K562 (cell line): ENCODE data around the gene KANK4. TPM values are rescaled to one million over a fixed set of nuclear protein-coding genes. Genes with fewer than 3 reads are reported as not detected.

Experiments used
- ATAC-seq: fragments of 200-7000 bp; cut with Tn5 transposase; 3 replicates; pipeline ENCODE4 v1.9.1; 2020; ENCODE audit warnings: moderate library complexity
- BruUV-seq: library from RNA; stranded (reverse); fragments of 400-500 nt; replicated peaks from 2 replicates; lab custom pipeline; 2021; lab: Mats Ljungman, UMichigan
- CTCF ChIA-PET: fragments of 300-600 bp; formaldehyde crosslinking; extraction: SDS; loops from one replicate; lab custom pipeline; 2021; ENCODE audit warnings: low intra/inter-chr PET ratio; lab: Yijun Ruan, JAX
- POLR2A ChIA-PET: fragments of 300-600, 350-650 bp; sonication (Branson Sonifier 250); formaldehyde crosslinking; extraction: SDS; loops from one replicate; lab custom pipeline; 2021; ENCODE audit warnings: antibody characterized with exemption, inconsistent platforms; lab: Yijun Ruan, JAX
- DNase-seq, 4 experiments: peaks; one replicate each; pipeline versions ENCODE4 v3.0.0 to v3.0.0-alpha.2; 2011 to 2018; ENCODE audit warnings: low spot score in 3 of 4, mixed read lengths in 3 of 4; ENCODE audit errors: extremely low read depth in 1 of 4
- FAIRE-seq: peaks from 2 replicates; lab custom pipeline; 2011; peaks lifted over from hg19 to GRCh38; lab: Jason Lieb, UNC
- H2AFZ ChIP-seq: 2 replicates; pipeline ENCODE4 v1.6.0; 2011; ENCODE audit warnings: low read depth, low read length, control low read depth, inconsistent platforms
- H3K27ac ChIP-seq: fragments of 200-600 bp; 3 replicates; pipeline ENCODE4 v1.8.0; 2011; ENCODE audit warnings: low read depth, mild to moderate bottlenecking, control low read depth, inconsistent platforms, low read length, moderate library complexity, mixed read lengths; ENCODE audit errors: extremely low read depth
- H3K27me3 ChIP-seq, 2 experiments: fragments of 300-600 bp in 1 of 2; 2 replicates in 1 of 2; 3 replicates in 1 of 2; pipeline versions ENCODE4 v1.6.0 to v1.8.0; 2011; ENCODE audit warnings: inconsistent platforms in 2 of 2, low read length in 2 of 2, mild to moderate bottlenecking in 1 of 2, mixed read lengths in 1 of 2, moderate library complexity in 1 of 2; ENCODE audit not compliant: control insufficient read depth in 2 of 2, insufficient read depth in 2 of 2
- H3K36me3 ChIP-seq: fragments of 300-600 bp; 3 replicates; pipeline ENCODE4 v1.8.0; 2011; ENCODE audit warnings: mild to moderate bottlenecking, low read length, inconsistent platforms; ENCODE audit not compliant: control insufficient read depth, insufficient read depth
- H3K4me1 ChIP-seq, 2 experiments: fragments of 200-600 bp in 1 of 2; replicated peaks in 1 of 2; 2 replicates in 1 of 2; 3 replicates in 1 of 2; pipeline versions ENCODE4 v1.5.1 to v1.8.0; 2011; ENCODE audit warnings: inconsistent platforms in 2 of 2, low read length in 2 of 2, mild to moderate bottlenecking in 1 of 2, mixed read lengths in 1 of 2, moderate library complexity in 1 of 2; ENCODE audit not compliant: control insufficient read depth in 2 of 2, insufficient read depth in 2 of 2
- H3K4me2 ChIP-seq: 2 replicates; pipeline ENCODE4 v1.6.1; 2011; ENCODE audit warnings: low read length, control low read depth, inconsistent platforms, mixed read lengths; ENCODE audit not compliant: insufficient read depth
- H3K4me3 ChIP-seq: fragments of 200-600 bp; sonication (generic), shearing (Covaris generic); 2 replicates; pipeline ENCODE4 v1.5.1; 2016; ENCODE audit warnings: control low read depth, inconsistent platforms
- H3K79me2 ChIP-seq: fragments of 200-600 bp; 3 replicates; pipeline ENCODE4 v1.8.0; 2011; ENCODE audit warnings: low read length, inconsistent platforms; ENCODE audit not compliant: control insufficient read depth, insufficient read depth
- H3K9ac ChIP-seq, 2 experiments: 2 replicates each; pipeline versions ENCODE4 v1.6.0 to v1.6.1; 2011; ENCODE audit warnings: low read depth in 2 of 2, low read length in 2 of 2, control low read depth in 1 of 2, inconsistent platforms in 1 of 2, mild to moderate bottlenecking in 1 of 2, mixed read lengths in 1 of 2; ENCODE audit not compliant: insufficient read depth in 1 of 2
- H3K9me1 ChIP-seq: one replicate; pipeline ENCODE4 v1.6.0; 2011; ENCODE audit warnings: inconsistent platforms, mild to moderate bottlenecking, low read length, moderate library complexity; ENCODE audit not compliant: control insufficient read depth, insufficient read depth
- H3K9me3 ChIP-seq: replicated peaks from 2 replicates; pipeline ENCODE4 v1.5.1; 2011; ENCODE audit warnings: low read depth, low read length, inconsistent platforms; ENCODE audit not compliant: control insufficient read depth, insufficient read depth
- H4K20me1 ChIP-seq: replicated peaks from 2 replicates; pipeline ENCODE4 v1.6.1; 2011; ENCODE audit warnings: low read length, inconsistent platforms, mixed read lengths; ENCODE audit not compliant: control insufficient read depth, insufficient read depth
- CBX1 ChIP-seq: sonication (generic); IDR thresholded peaks from 2 replicates; pipeline ENCODE4 v1.6.1; 2016; ENCODE audit warnings: antibody characterized with exemption, low read depth, mild to moderate bottlenecking
- CHD2 ChIP-seq: IDR thresholded peaks from 2 replicates; pipeline ENCODE4 v1.6.1; 2011; ENCODE audit warnings: low read depth, low read length
- E2F3 ChIP-seq: fragments of 250-450 bp; sonication (Bioruptor Pico); IDR thresholded peaks from 2 replicates; pipeline ENCODE4 v1.4.0; 2020; ENCODE audit warnings: mild to moderate bottlenecking
- PHF20 ChIP-seq: fragments of 450-650 bp; IDR thresholded peaks from 2 replicates; pipeline ENCODE4 v1.6.1; 2018; ENCODE audit not compliant: partially characterized antibody
- POLR2AphosphoS5 ChIP-seq: IDR thresholded peaks from 2 replicates; pipeline ENCODE4 v1.6.1; 2011; ENCODE audit warnings: mild to moderate bottlenecking, low read depth, low read length, moderate library complexity; ENCODE audit not compliant: control insufficient read depth, insufficient read depth
- PPARD ChIP-seq: fragments of 250-450 bp; sonication (Bioruptor Pico); IDR thresholded peaks from 2 replicates; pipeline ENCODE4 v1.8.0; 2022; ENCODE audit warnings: inconsistent platforms, mild to moderate bottlenecking, moderate library complexity
- RBM25 ChIP-seq: fragments of 200-400 bp; formaldehyde crosslinking; IDR thresholded peaks from 2 replicates; pipeline ENCODE4 v1.6.1; 2018; ENCODE audit warnings: low read length, low read depth, moderate library complexity; ENCODE audit not compliant: severe bottlenecking
- SMAD4 ChIP-seq: fragments of 250-450 bp; sonication (Bioruptor Pico); conservative IDR thresholded peaks from 2 replicates; pipeline ENCODE4 v1.8.0; 2021; ENCODE audit warnings: inconsistent platforms, mild to moderate bottlenecking, moderate library complexity
- ZNF445 ChIP-seq: fragments of 250-450 bp; sonication (Bioruptor Pico); IDR thresholded peaks from 2 replicates; pipeline ENCODE4 v1.4.0; 2020; ENCODE audit warnings: low read depth, mild to moderate bottlenecking, moderate library complexity
- ZNF561 ChIP-seq: fragments of 450-650 bp; formaldehyde crosslinking; conservative IDR thresholded peaks from 2 replicates; pipeline ENCODE4 v1.4.0; 2020; ENCODE audit warnings: mild to moderate bottlenecking, moderate library complexity
- ZNF644 ChIP-seq: fragments of 200-800 bp; sonication (Bioruptor generic); IDR thresholded peaks from 2 replicates; pipeline ENCODE4 v1.6.1; 2016; ENCODE audit warnings: low read depth, missing genetic modification characterization, missing compliant biosample characterization
- WGBS: fragments of 100-300 bp; shearing (Covaris generic); methylation state at CpG from one replicate; pipeline ENCODE4 v1.1.6; 2016; ENCODE audit warnings: low coverage, mixed read lengths; ENCODE audit not compliant: insufficient coverage; ENCODE audit errors: missing lambda C conversion rate; 5-methylcytosine and 5-hydroxymethylcytosine counted together
- in situ Hi-C: fragments of 300-500 bp; cut with MboI; formaldehyde crosslinking; loops from 4 replicates; pipeline ENCODE4 v1.15.0; 2018; ENCODE audit warnings: inconsistent platforms, mixed read lengths
- intact Hi-C: fragments of 100-400 bp; cut with micrococcal nuclease; formaldehyde crosslinking; loops from 2 replicates; pipeline ENCODE4 v1.14.2; 2022
- polyA plus RNA-seq, 8 experiments: library from polyadenylated mRNA; depleted of rRNA in 4 of 8; stranded (reverse) in 5 of 8; unstranded in 3 of 8; fragments of >200 nt; fragmentation: Nextera tagmentation in 2 of 8; fragmentation: Illumina TruSeq in 1 of 8; extraction: Ambion mirVana in 2 of 8; extraction: Trizol in 1 of 8; gene quantifications; 2 replicates each; pipeline versions ENCODE4 v1.2.1 to v1.2.3, GENCODE V29; 2011 to 2014; ENCODE audit warnings: inconsistent platforms in 1 of 8, missing spikeins in 1 of 8
- total RNA-seq, 7 experiments: library from RNA; depleted of rRNA in 6 of 7; stranded (reverse); fragments of >200 nt in 6 of 7; fragmentation: Illumina TruSeq in 2 of 7; extraction: Trizol in 2 of 7; gene quantifications; 2 replicates each; pipeline versions ENCODE4 v1.2.1 to v1.2.3, GENCODE V29; 2011 to 2021; ENCODE audit warnings: low replicate concordance in 1 of 7
- TF ChIP-seq, protein P1 (sequence below): fragments of 450-650 bp; IDR thresholded peaks from 2 replicates; pipeline ENCODE4 v1.7.0; 2016; ENCODE audit warnings: borderline replicate concordance

Gene KANK4
- total and polyA plus RNA-seq, 9 of the 15 experiments (the other 6 are each of a cell fraction or from before 2014, with no cell fraction given) = not detected

- Histone ChIP-seq H3K36me3 (no peaks in the 10 kb centered on the region), H2AFZ (no peak overlapping the region), H3K4me3 (no peak overlapping the region), H3K9ac (no peak overlapping the region), H3K4me2 (no peak overlapping the region), H3K27me3 (peaks cover 8 to 28% of the 10 kb centered on the region in 2 experiments), H3K79me2 (no peaks in the 10 kb centered on the region), H3K27ac (no peak overlapping the region), H3K9me1 (no peaks in the 10 kb centered on the region), H3K4me1 (no peaks in the 10 kb centered on the region), H4K20me1 (no peaks in the 10 kb centered on the region), H3K9me3 (no peaks in the 10 kb centered on the region)
- no peak for ATAC-seq
- no peak for FAIRE-seq
- no peak for DNase-seq
- BruUV-seq = no TSS peak
- no peak for TF ChIP-seq ZNF644 (tag)
- no peak for TF ChIP-seq PHF20
- no peak for TF ChIP-seq ZNF561 (CRISPR knock-in tag)
- TF ChIP-seq PPARD = no peak
- no peak for TF ChIP-seq SMAD4 (CRISPR knock-in tag)
- no peak for TF ChIP-seq CBX1
- TF ChIP-seq ZNF445 = no peak
- TF ChIP-seq CHD2 = no peak
- TF ChIP-seq, protein P1, sequence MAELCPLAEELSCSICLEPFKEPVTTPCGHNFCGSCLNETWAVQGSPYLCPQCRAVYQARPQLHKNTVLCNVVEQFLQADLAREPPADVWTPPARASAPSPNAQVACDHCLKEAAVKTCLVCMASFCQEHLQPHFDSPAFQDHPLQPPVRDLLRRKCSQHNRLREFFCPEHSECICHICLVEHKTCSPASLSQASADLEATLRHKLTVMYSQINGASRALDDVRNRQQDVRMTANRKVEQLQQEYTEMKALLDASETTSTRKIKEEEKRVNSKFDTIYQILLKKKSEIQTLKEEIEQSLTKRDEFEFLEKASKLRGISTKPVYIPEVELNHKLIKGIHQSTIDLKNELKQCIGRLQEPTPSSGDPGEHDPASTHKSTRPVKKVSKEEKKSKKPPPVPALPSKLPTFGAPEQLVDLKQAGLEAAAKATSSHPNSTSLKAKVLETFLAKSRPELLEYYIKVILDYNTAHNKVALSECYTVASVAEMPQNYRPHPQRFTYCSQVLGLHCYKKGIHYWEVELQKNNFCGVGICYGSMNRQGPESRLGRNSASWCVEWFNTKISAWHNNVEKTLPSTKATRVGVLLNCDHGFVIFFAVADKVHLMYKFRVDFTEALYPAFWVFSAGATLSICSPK = no peak
- TF ChIP-seq E2F3 (CRISPR knock-in tag) = no peak
- TF ChIP-seq RBM25 = no peak
- no peak for TF ChIP-seq POLR2AphosphoS5
- WGBS = 0% methylated on average over 7 of the region's 8 CpGs
- intact Hi-C loops = no loop called here
- ChIA-PET POLR2A (interaction anchor here (2.7 kb wide), 1 partner anchor 10 kb away, joined by 8 read pairs; no protein-coding TSS in a partner anchor), CTCF (no interaction called here)
- in situ Hi-C loops = no loop called here
Measured at GRCh38 chr1:62282909-62283755, 36.1 kb downstream of the KANK4 start.
